Endothelial cell (in vitro differentiated cells): Measurements from ENCODE around the gene EHD2. TPM values are rescaled to one million over a fixed set of nuclear protein-coding genes. Genes with fewer than 3 reads are reported as not detected.
"Not testable (repeated sequence)": the region's sequence is repeated elsewhere in the genome, so short reads cannot be mapped to it uniquely, and the experiment has no call there.

Experiments
- DNase-seq: peaks from one replicate; pipeline ENCODE4 v3.0.0; 2021; ENCODE audit warnings: low spot score
- H3K27ac Mint-ChIP-seq: one replicate; pipeline ENCODE4 v1.8.0; 2021; ENCODE audit warnings: mixed read lengths, inconsistent platforms; ENCODE audit not compliant: unreplicated experiment
- H3K27me3 Mint-ChIP-seq: one replicate; pipeline ENCODE4 v1.8.0; 2021; ENCODE audit warnings: mild to moderate bottlenecking, moderate library complexity, mixed read lengths, inconsistent platforms; ENCODE audit not compliant: unreplicated experiment
- H3K36me3 Mint-ChIP-seq: one replicate; pipeline ENCODE4 v1.8.0; 2021; ENCODE audit warnings: mild to moderate bottlenecking, low read depth, mixed read lengths, inconsistent platforms; ENCODE audit not compliant: unreplicated experiment
- H3K4me1 Mint-ChIP-seq: one replicate; pipeline ENCODE4 v1.8.0; 2021; ENCODE audit warnings: mild to moderate bottlenecking, mixed read lengths, inconsistent platforms; ENCODE audit not compliant: unreplicated experiment
- H3K4me3 Mint-ChIP-seq: one replicate; pipeline ENCODE4 v1.8.0; 2021; ENCODE audit warnings: mild to moderate bottlenecking, mixed read lengths, inconsistent platforms; ENCODE audit not compliant: unreplicated experiment
- H3K9me3 Mint-ChIP-seq: one replicate; pipeline ENCODE4 v1.8.0; 2021; ENCODE audit warnings: mixed read lengths, inconsistent platforms; ENCODE audit not compliant: unreplicated experiment
- CTCF ChIP-seq: fragments of 200-600 bp; sonication (generic); IDR thresholded peaks from one replicate; pipeline ENCODE4 v1.5.0; 2021; ENCODE audit warnings: antibody characterized with exemption; ENCODE audit not compliant: unreplicated experiment
- total RNA-seq: library from RNA; stranded (reverse); fragmentation: NEBNext Ultra II Directional; extraction: Animal tissue kit (Norgen Biotek cat#: 25700); gene quantifications from one replicate; pipeline ENCODE4 v1.2.1, GENCODE V29; 2021; ENCODE audit not compliant: unreplicated experiment

EHD2 gene
- total RNA-seq, 1 donor from 2014 or later = 81.5 TPM

- DNase-seq = no peak
- Mint-ChIP-seq H3K27me3 (peaks cover 5% of the 10 kb centered on the region), H3K36me3 (peaks cover 19% of the 10 kb centered on the region), H3K4me1 (no peaks in the 10 kb centered on the region), H3K4me3 (peak overlapping the region; percentile 56), H3K27ac (no peak overlapping the region), H3K9me3 (no peaks in the 10 kb centered on the region)
- TF ChIP-seq CTCF = no peak
Measured at GRCh38 chr19:47704024-47704423, 9.2 kb upstream of the EHD2 start.

GRCh38 chr19:47704656-47705055, 8.6 kb upstream of the EHD2 start:
- peaks cover 5% of the 10 kb centered on the region for H3K27me3 Mint-ChIP-seq
- H3K9me3 Mint-ChIP-seq = no peaks in the 10 kb centered on the region
- DNase-seq = no peak
- no peaks in the 10 kb centered on the region for H3K4me1 Mint-ChIP-seq
- H3K36me3 Mint-ChIP-seq = peaks cover 19% of the 10 kb centered on the region
- H3K4me3 Mint-ChIP-seq = no peak overlapping the region
- TF ChIP-seq CTCF = no peak
- H3K27ac Mint-ChIP-seq = no peak overlapping the region

GRCh38 chr19:47707135-47707925, 5.9 kb upstream of the EHD2 start:
- H3K4me3 Mint-ChIP-seq = peak overlapping the region; percentile 39

GRCh38 chr19:47711652-47712242, 1.5 kb upstream of the EHD2 start:
- TF ChIP-seq CTCF = no peak
- H3K9me3 Mint-ChIP-seq = no peaks in the 10 kb centered on the region
- no peak for DNase-seq
- H3K36me3 Mint-ChIP-seq = peaks cover 7% of the 10 kb centered on the region
- peaks cover 4% of the 10 kb centered on the region for H3K27me3 Mint-ChIP-seq
- H3K4me1 Mint-ChIP-seq = peaks cover 8% of the 10 kb centered on the region
- H3K27ac Mint-ChIP-seq = no peak overlapping the region
- peak overlapping the region; percentile 83 for H3K4me3 Mint-ChIP-seq

More at GRCh38 chr19:47707135-47707925, 5.9 kb upstream of the EHD2 start:
- peak; percentile 76 for TF ChIP-seq CTCF
- H3K4me1 Mint-ChIP-seq = no peaks in the 10 kb centered on the region
- no peak overlapping the region for H3K27ac Mint-ChIP-seq
- peaks cover 7% of the 10 kb centered on the region for H3K27me3 Mint-ChIP-seq
- DNase-seq = peak; percentile 81
- H3K36me3 Mint-ChIP-seq = peaks cover 13% of the 10 kb centered on the region
- H3K9me3 Mint-ChIP-seq = no peaks in the 10 kb centered on the region

- TF ChIP-seq CTCF = no peak
- Mint-ChIP-seq H3K9me3 (no peaks in the 10 kb centered on the region), H3K27ac (no peak overlapping the region), H3K4me3 (peak overlapping the region; percentile 91), H3K36me3 (peaks cover 17% of the 10 kb centered on the region), H3K27me3 (peaks cover 7% of the 10 kb centered on the region), H3K4me1 (peaks cover 13% of the 10 kb centered on the region)
- DNase-seq = no peak
Measured at GRCh38 chr19:47714339-47714738, 1.1 kb downstream of the EHD2 start.

GRCh38 chr19:47714855-47715254, 1.6 kb downstream of the EHD2 start:
- DNase-seq, H3K9me3 Mint-ChIP-seq, H3K27ac Mint-ChIP-seq, H3K27me3 Mint-ChIP-seq: not testable (repeated sequence)
- peaks cover 13% of the 10 kb centered on the region for H3K4me1 Mint-ChIP-seq
- H3K36me3 Mint-ChIP-seq = peaks cover 17% of the 10 kb centered on the region
- H3K4me3 Mint-ChIP-seq = peak overlapping the region; percentile 91
